Medulla oblongata (tissue), 1 donor: ENCODE results near the gene SATB1.

Experiments
- DNase-seq: peaks from one replicate; pipeline ENCODE4 v3.0.0-alpha.2; 2015; ENCODE audit errors: extremely low spot score

The SATB1 gene

GRCh38 chr3:18401300-18401961 is 23.7 kb downstream of the SATB1 start:
- DNase-seq = no peak

- DNase-seq = no peak
These were observed 26.7 kb downstream of the SATB1 start for GRCh38 chr3:18398448-18398847.

GRCh38 chr3:18396428-18396827 is 28.7 kb downstream of the SATB1 start:
- no peak for DNase-seq

- DNase-seq = no peak
These were observed 30.6 kb downstream of the SATB1 start for GRCh38 chr3:18394384-18394995.

- DNase-seq = no peak
These were observed 31.2 kb downstream of the SATB1 start for GRCh38 chr3:18393906-18394305.

- no peak for DNase-seq
These were observed 35.0 kb downstream of the SATB1 start for GRCh38 chr3:18390024-18390660.

- peak; percentile 35 for DNase-seq
These were observed 35.9 kb downstream of the SATB1 start for GRCh38 chr3:18389108-18389733.

GRCh38 chr3:18386274-18386890 is 38.8 kb downstream of the SATB1 start:
- no peak for DNase-seq

- no peak for DNase-seq
These were observed 39.4 kb downstream of the SATB1 start for GRCh38 chr3:18385706-18386105.

GRCh38 chr3:18382760-18383369 is 42.3 kb downstream of the SATB1 start:
- DNase-seq = no peak

GRCh38 chr3:18379647-18380046 is 45.5 kb downstream of the SATB1 start:
- no peak for DNase-seq

- no peak for DNase-seq
These were observed 46.9 kb downstream of the SATB1 start for GRCh38 chr3:18378218-18378617.

- no peak for DNase-seq
These were observed 48.5 kb downstream of the SATB1 start for GRCh38 chr3:18376682-18377081.

GRCh38 chr3:18372786-18373405 is 52.2 kb downstream of the SATB1 start:
- DNase-seq = no peak

- peak; percentile 30 for DNase-seq
These were observed 54.5 kb downstream of the SATB1 start for GRCh38 chr3:18370672-18371071.

GRCh38 chr3:18369551-18370185 is 55.5 kb downstream of the SATB1 start:
- DNase-seq = no peak

- no peak for DNase-seq
These were observed 58.9 kb downstream of the SATB1 start for GRCh38 chr3:18366258-18366657.

GRCh38 chr3:18363338-18363737 is 61.8 kb downstream of the SATB1 start:
- no peak for DNase-seq

GRCh38 chr3:18357747-18358146 is 67.4 kb downstream of the SATB1 start:
- no peak for DNase-seq

GRCh38 chr3:18355832-18356231 is 69.3 kb downstream of the SATB1 start:
- no peak for DNase-seq

GRCh38 chr3:18354701-18355100 is 70.4 kb downstream of the SATB1 start:
- no peak for DNase-seq
